ENCODE data around the gene CFAP77.

CFAP77 gene

DNA sequence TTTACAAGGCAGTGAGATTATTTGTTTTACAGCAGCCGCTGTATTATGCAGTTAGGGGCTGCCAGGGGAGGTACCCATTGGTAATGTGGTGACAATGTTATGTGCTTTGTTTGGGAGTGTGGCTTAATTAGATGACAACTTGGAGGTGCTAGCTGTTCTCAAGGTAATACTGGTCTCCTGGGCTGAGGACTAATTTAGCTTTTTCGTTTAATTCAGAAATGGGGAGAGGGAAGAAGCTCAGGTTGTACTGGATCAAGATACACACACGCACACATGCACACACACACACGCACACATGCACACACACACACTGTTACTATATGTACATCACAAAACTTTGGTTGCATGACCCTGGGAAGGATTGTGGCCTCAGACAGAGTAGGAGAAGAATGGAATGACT lies 37.9 kb downstream of the CFAP77 start:
- DNase-seq (ENCODE audit: low read depth): no peak

DNA sequence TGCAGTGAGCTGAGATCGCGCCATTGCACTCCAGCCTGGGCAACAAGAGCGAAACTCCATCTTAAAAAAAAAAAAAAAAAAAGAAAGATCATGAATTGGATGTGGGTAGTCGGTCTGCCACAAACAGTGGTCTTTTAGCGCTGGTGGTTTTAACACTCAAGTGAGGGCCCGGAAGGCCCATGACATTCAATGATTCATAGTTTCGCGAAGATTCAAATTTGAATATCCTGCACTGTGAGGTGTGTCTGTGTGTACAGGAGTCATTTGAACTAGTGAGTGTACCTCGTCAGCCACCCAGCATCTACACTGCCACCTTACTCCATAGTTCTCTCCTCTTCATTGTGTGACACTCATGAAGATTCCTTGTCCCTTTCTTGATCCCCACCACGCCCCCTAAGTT lies 41.3 kb downstream of the CFAP77 start:
- DNase-seq (ENCODE audit: low read depth): no peak
- no peak for TF ChIP-seq CTCF (IDR thresholded peaks at IDR 0.05; ENCODE audit: low read depth, low read length)
- TF ChIP-seq MYC (IDR thresholded peaks at IDR 0.05; ENCODE audit: low read depth, low read length): no peak
- TF ChIP-seq POLR2A (IDR thresholded peaks at IDR 0.05; ENCODE audit: extremely low read depth, insufficient read length): no peak
- TF ChIP-seq MAX (IDR thresholded peaks at IDR 0.05; ENCODE audit: low read depth, low read length): no peak
- no peak overlapping the region for H3K4me3 ChIP-seq (ENCODE audit: low read depth, low read length)

More for the DNA sequence above, 37.9 kb downstream of the CFAP77 start:
- TF ChIP-seq MYC (IDR thresholded peaks at IDR 0.05; ENCODE audit: low read depth, low read length) (no peak), CTCF (IDR thresholded peaks at IDR 0.05; ENCODE audit: low read depth, low read length) (no peak), POLR2A (IDR thresholded peaks at IDR 0.05; ENCODE audit: extremely low read depth, insufficient read length) (no peak), MAX (IDR thresholded peaks at IDR 0.05; ENCODE audit: low read depth, low read length) (no peak)
- H3K4me3 ChIP-seq (ENCODE audit: low read depth, low read length): no peak overlapping the region

DNA sequence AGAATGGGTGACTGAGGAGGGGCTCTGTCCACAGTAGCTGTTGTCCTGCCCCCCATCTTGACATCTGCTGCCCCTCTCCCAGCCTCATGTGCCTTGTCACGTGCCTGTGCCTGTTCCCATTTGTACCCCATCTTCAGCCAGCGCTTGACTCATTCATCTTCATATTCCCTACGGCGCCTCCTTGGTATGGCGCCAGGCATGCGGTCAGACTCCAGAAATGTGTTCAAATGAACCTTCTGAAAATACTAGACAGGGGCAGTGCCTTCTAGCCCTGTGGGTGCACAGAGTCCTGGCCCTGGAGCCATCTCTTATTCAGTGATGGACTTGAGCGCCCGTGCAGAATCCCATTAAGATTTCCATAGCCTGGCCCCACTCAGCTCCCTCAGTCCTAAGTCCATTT lies 46.2 kb downstream of the CFAP77 start:
- no peak overlapping the region for H3K4me3 ChIP-seq (ENCODE audit: low read depth, low read length)
- DNase-seq (ENCODE audit: low read depth): no peak
- TF ChIP-seq POLR2A (IDR thresholded peaks at IDR 0.05; ENCODE audit: extremely low read depth, insufficient read length) (no peak), CTCF (IDR thresholded peaks at IDR 0.05; ENCODE audit: low read depth, low read length) (no peak), MYC (IDR thresholded peaks at IDR 0.05; ENCODE audit: low read depth, low read length) (no peak), MAX (IDR thresholded peaks at IDR 0.05; ENCODE audit: low read depth, low read length) (no peak)

DNA sequence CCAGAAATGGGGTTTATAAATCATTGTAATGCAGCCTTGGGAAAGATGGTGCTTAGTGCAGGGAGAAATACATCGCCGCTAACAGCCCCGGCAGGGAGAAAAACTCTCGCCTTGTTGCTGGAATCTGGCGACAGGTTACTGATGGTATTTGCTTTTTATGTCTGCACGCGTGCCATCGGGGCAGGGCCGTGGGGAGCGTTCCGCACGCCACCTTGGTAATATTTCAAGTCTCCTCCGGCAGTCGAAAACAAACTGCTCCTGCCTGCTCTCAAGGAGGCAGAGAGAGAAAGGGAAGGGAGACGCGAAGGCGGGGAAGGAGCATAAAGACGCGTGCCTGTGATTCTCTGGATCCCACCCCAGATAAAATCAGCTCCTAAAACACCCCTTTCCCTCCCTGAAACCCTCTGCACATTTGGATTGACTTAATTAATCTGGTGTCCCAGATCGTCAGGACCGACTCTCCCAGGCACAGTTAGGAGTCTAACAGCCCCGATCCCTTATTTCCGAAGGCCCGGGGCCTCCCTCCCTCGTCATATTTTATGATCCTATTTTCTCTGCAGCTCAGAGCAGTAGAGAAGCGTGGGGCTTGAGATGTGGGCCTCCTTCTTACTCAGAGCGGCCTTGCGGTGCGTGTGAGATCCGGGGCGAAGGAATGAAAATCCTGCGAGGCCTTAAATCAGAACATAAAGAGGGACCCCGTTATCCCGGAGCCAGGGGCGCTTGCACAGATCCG lies 47.7 kb downstream of the CFAP77 start:
- no peak for DNase-seq (ENCODE audit: low read depth)
- no peak overlapping the region for H3K4me3 ChIP-seq (ENCODE audit: low read depth, low read length)
- TF ChIP-seq CTCF (IDR thresholded peaks at IDR 0.05; ENCODE audit: low read depth, low read length): no peak
- TF ChIP-seq MYC (IDR thresholded peaks at IDR 0.05; ENCODE audit: low read depth, low read length): no peak
- no peak for TF ChIP-seq POLR2A (IDR thresholded peaks at IDR 0.05; ENCODE audit: extremely low read depth, insufficient read length)
- TF ChIP-seq MAX (IDR thresholded peaks at IDR 0.05; ENCODE audit: low read depth, low read length): no peak

DNA sequence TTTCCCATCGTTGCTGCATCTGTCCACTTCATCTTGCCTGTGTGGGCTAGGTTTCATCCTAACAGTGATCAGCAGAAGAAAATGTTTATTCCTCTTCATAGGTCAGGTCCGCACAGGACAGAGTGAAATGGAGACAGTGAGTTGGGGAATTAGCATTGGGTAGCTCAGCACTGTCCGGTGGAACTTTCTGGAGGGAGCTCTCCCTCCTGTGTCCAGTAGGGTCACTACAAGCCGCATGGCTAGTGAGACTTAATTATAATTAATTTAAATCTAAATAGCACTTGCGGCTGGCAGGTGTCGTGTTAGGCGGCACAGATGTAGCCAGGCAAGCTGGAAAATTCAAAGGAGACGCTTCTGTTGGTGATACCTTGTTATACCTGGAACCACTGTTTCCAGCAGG lies 48.4 kb downstream of the CFAP77 start:
- no peak for DNase-seq (ENCODE audit: low read depth)
- TF ChIP-seq MAX (IDR thresholded peaks at IDR 0.05; ENCODE audit: low read depth, low read length) (no peak), POLR2A (IDR thresholded peaks at IDR 0.05; ENCODE audit: extremely low read depth, insufficient read length) (no peak), CTCF (IDR thresholded peaks at IDR 0.05; ENCODE audit: low read depth, low read length) (no peak), MYC (IDR thresholded peaks at IDR 0.05; ENCODE audit: low read depth, low read length) (no peak)
- H3K4me3 ChIP-seq (ENCODE audit: low read depth, low read length): no peak overlapping the region

Data from NB4 (cell line).